Nucleus accumbens (tissue), 56 donors: ENCODE results near the gene C1QB.

Experiments
- DNase-seq, 56 donors: peaks; one replicate each; lab custom pipeline; 2025; lab: John Stamatoyannopoulos, UW

Gene C1QB

DNA sequence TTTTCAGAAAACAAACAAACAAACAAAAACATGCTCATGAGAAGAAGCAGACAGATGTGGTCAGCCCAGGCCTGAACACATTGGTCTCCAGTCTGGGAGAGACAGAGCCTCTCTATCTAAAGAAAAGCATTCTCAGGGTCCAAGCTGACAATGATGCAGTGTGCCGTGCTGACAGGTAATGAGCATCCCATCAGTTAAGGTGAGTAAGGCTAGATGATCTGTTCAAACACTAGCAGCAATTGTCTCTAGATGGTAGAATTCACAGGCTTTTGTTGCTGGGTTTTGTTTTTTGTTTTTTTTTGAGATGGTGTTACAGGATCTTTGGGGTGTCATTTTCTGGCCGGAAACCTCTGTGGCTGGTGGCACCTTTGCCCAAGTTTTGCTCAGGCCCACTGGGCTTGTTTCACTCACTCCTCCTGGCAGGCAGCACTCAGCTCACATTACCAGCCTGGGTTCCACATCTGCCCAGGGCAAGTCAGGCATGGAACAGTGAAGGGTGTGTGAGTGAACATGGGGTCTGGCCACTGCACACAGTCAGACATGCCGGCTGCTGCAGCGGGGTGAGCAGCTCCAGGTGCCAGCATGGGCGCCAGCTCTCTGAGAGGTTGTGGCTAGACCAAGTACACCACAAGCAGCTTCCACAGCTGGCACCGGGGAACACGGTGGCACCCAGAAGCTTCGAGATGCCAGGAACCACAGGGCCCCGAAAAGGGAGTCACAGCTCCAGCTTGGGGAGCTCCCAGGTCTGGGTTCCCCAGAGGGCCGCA, 19.2 kb upstream of the C1QB start:
- no peak for DNase-seq

DNA sequence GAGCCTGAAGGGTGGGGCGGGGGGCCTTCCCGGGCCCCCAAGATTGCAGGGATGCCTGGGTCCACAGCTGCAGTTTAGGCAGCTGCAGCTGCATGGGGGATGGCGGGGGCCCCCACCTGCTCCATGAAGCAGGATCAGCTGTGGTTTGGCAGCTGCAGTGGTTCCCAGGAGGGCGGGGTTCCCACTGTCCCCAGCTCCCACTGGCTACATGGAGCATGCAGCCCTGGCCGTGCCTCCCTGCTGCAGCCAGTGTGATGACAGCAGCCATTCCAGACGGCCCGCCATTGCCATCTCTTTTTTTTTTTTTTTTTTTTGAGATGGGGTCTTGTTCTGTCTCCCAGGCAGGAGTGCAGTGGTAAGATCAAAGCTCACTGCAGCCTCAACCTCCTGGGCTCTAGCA, 17.6 kb upstream of the C1QB start:
- no peak for DNase-seq

DNA sequence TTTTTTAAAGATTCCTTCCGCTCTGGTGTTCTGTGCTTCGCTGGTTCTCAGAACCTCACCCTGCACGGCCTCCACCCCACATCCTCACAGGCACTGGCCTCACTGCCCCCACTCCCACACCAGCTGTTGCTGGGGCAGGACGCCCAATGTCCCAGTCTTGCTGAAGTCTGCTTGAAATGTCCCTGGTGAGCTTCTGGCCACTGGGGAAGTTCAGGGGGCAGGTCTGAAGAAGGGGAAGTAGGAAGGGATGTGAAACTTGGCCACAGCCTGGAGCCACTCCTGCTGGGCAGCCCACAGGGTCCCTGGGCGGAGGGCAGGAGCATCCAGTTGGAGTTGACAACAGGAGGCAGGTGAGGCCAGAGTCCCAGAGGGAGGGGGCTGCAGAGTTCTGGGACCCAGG, 16.7 kb upstream of the C1QB start, which contains the start of gene C1QA:
C1QA (plus strand) TSS at position 276 of the 400 bp plus-strand sequence. CDS start 989 bp downstream, outside the sequence.
- DNase-seq, result peak in 34 of 56 donors; percentile 2 to 61 (median 22)

DNA sequence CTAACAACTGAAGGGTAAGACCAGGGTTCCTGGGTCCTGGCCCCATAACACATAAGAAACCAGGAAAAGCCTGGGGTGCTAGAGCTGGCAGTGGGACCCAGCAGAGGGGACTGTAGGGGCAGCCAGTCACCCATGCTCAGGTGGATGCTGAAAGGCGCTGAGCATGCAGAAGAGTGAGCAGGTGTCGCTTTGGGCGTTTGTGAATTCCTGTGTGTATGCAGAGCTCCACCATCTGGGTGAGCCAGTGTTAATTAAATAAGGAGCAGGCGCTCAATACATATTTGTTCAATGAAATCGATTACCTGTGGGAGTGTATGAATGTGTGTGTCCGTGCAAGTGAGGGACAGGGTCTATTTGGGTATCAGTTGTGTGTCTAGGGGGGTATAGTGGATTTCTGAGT, 16.1 kb upstream of the C1QB start:
- DNase-seq, result no peak

DNA sequence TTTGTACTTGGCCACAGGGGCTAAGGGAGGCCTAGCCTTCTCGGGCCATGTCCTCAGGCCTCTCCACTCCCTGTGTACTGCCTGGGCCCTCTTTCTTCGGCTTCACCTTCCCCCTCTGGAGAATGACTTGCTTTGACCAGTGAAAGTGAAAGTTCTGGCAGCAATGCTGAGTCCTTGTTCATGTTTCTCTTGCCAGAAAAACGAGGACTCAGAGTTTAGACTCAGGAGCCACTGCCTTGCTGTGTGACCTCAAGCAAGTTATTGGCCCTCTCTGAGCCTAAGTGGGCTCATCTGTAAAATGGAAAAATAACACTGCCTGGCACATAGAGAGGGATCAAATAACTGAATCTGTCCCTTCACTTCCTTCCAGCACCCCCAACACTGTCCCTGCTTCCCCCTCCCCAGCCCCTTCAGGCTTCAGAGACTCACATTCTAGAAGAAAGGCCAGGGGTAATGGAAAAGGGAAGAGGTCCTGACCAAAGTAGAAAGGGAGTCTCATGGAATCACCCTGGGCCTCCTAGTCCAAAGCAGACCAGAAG, 15.1 kb upstream of the C1QB start:
- DNase-seq, result no peak

DNA sequence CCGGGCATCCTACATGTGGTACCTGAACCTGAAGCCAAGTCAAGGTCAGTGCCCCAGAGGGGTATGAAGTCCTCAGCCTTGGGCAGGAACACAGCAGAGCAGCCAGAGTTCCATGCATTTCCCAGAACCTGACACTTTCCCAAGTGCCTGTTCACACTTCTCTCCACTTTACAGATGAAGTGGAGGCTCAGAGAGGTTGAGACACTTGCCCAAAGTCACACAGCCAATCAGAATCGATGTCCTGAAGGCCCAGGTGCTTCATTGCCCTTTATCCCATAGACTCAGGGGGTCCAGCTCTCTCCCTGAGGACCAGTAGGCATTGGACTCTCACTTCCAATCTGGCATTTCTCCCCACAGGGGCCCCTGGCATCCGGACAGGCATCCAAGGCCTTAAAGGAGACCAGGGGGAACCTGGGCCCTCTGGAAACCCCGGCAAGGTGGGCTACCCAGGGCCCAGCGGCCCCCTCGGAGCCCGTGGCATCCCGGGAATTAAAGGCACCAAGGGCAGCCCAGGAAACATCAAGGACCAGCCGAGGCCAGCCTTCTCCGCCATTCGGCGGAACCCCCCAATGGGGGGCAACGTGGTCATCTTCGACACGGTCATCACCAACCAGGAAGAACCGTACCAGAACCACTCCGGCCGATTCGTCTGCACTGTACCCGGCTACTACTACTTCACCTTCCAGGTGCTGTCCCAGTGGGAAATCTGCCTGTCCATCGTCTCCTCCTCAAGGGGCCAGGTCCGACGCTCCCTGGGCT, 14.4 kb upstream of the C1QB start:
- no peak for DNase-seq

DNA sequence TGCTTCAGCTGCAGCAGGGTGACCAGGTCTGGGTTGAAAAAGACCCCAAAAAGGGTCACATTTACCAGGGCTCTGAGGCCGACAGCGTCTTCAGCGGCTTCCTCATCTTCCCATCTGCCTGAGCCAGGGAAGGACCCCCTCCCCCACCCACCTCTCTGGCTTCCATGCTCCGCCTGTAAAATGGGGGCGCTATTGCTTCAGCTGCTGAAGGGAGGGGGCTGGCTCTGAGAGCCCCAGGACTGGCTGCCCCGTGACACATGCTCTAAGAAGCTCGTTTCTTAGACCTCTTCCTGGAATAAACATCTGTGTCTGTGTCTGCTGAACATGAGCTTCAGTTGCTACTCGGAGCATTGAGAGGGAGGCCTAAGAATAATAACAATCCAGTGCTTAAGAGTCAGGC, 13.8 kb upstream of the C1QB start:
- no peak for DNase-seq

DNA sequence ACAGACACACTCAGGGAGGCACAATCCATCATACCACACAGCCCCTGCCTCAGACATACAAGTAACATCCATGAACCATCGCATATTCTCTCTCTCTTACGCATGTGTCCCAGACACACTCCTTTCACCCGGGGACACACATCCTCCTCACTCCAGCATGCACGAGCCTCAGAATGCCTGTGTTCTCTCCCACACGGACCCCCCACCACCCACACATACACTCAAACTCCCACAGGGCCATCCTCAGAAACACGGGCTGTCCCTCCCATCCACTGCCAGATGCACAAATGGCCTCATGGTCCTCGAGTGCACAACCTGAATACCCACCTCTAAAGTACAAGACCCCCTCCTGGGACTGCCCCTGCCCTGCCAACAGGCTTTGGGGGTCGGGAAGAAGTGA, 11.8 kb upstream of the C1QB start:
- no peak for DNase-seq

DNA sequence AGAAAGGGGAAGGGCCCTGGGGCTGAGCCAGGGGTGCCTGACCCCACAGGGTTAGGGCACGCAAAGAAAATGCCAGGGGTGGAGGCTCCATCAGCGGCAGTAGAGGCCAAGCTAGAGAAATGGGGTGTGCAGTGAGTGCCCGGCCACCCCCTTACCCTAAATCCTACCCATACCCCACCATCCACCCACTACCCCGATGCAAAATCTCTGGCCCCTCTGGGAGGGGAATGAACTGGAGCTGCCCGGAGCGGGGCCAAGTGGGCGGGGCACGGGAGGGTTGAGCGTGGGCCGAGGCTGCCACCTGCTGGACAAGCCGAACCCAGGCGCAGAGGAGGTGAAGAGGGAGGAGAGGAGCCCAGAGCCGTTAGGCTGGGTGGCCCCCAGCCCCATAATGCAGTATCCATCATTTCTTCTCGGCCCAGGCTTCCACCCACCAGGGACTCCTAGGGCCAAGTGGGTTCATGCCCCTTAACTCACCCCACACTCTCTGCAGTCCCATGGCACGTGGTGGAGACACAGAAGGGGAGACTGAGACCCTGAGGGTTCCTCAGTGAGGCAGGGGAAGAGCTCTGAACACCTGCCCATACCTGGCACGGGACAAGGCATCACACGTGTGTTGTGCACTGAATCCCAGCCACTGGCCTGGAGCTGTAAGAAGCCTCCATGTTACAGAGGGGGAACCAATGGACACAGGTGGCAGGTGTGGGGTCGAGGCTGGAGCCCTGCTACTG, 11.0 kb upstream of the C1QB start:
- DNase-seq, result peak in 52 of 56 donors; percentile 7 to 86 (median 48)

DNA sequence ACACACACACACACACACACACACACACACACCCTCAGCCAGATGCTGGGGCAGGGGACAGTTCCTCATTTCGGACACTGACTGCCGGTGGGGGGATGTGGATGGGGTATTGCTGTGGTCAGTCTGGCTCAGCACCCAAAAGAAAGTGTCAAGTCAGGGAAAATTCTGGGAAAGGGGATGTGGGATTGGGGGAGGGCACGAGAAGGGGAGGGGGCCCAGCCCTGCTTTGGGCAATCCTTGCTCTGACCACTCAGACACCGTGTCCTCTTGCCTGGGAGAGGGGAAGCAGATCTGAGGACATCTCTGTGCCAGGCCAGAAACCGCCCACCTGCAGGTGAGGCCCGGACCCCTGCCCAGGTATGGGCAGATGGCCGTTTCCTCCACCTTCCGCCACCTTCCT, 9.7 kb upstream of the C1QB start, which contains the start of gene C1QC:
C1QC (plus strand) TSS at position 253 of the 400 bp plus-strand sequence. CDS start 391 bp downstream, outside the sequence.
- peak in 19 of 56 donors; percentile 5 to 43 (median 19) for DNase-seq

DNA sequence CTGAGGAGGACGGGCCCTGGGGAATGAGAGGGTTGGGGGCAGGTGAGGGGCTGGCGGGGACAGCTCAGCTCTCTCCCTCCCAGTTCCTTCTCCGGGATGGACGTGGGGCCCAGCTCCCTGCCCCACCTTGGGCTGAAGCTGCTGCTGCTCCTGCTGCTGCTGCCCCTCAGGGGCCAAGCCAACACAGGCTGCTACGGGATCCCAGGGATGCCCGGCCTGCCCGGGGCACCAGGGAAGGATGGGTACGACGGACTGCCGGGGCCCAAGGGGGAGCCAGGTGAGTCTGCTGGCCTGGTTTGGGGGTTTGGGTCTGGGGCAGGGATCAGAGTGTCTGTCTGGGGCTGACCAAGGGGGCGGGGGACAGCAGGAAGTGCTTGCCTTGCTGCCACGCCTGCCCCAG, 9.1 kb upstream of the C1QB start:
- no peak for DNase-seq

DNA sequence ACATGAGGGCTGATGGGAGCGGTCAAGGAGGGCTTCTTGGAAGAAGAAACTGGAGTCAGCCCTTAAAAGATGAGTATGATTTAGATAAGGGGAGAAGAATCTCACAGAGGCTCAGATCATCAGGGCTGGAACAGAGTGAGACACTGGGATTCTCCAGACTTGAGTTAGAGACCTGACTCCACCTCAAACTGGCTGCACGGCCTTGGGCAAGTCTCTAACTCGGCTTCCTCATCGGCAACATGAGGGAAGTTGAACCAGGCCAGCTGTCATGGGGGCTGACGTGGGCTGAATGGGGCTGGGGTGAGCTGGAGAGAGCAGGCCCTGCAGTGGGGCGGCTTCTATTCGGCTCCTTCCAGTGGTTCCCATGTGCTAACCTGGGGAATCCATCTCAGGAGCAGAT, 7.1 kb upstream of the C1QB start:
- no peak for DNase-seq

DNA sequence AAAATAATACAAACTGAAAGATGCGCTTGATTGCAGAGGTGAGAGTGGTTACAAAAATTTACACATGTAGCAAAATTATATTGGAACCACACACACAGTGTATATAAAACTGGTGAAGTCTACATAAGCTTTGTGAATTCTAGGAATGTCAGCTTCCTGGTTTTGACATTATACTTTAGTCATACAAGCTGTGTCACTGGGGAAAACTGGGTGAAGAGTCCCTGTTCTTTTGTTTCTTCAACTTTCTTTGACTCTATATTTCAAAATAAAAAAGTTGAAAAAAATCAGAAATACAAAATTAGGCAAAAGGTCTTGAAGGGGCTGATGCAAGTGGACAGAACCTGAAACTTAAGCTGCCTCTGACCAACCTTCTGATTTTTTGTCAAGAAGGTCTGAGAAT, 6.7 kb upstream of the C1QB start:
- no peak for DNase-seq

DNA sequence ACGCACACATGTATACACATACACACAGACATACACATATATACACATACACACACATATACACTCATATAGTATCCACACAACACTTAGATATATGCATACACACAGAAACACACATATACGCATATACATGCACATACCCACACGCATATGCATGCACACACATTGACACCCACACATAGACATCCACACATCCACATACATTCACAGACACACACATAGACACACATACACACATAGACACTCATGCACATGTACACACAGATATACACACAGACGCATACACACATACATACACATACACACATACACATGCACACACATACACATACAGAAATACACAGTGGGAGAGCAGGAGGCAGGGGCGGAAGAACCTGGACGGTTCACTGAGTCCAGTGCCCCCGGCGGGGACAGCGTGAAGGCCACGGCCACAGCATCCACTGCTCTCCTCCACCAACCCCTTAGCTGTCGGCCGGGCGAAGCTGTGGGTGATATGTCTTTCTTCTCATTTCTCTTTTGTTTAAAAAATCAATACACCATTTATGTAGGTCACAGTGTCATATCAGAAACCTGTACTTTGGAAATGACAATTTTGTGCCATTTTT, 2.8 kb upstream of the C1QB start:
- DNase-seq, result no peak

DNA sequence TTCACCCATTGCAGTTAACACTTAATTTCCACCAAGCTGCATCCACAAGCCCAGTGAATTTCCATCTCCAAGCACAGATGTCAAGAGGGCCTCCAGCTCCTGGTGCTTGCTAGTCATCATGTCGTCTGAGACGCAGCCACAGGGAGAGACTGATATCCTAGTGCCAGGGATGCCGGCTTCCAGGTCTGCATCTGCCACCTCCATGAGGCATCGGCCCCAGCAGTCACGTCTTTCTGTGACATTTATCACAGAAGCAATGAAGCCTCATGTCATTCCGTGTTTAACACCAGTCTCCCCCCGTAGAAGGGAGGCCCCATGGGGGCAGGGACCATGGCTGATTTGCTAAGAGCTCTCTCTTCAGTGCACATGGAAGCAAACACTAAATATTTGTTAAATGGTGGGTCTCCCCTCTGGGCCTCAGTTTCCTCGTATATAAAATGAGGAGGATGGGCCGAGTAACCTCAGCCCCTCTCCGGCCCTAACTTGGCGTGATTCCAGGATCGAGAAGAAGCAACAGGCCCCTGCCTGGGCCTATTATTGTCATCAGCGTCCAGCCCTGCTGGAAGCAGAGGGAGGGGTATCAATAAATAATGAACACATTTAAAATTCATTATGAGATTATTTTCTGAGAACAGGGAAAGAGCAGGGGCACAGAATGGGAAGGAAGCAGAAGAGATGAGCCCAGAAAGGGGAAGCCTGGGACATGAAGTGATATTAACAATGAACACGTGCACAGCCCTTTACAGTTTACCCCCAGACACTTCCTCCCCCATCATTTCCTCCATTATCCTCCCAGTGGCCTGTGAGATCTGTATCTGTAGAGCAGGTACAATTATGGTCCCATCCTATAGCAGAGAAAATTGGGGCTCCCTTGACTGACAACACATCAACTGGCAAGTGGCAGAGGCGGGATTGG, 837 bp upstream of the C1QB start:
- DNase-seq, result no peak

DNA sequence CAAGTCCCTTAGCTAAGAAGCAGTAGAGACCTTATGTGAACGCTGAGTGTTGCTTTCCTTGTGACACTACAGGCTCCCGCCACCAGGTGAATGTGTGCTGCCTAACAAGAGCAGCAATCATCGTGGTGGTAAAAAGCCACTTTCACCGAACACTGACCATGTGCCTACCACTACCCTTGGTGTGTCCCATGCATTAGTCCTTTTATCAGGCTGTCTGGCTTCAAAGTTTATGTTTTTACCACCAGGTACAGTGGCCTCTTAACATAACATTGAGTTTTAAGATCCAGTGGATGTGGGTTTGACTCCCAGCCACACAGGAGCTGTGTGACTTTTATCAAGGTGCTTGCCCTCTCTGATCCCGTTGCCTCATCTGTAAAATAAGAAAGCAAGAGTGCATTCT, 1.7 kb downstream of the C1QB start:
- no peak for DNase-seq

DNA sequence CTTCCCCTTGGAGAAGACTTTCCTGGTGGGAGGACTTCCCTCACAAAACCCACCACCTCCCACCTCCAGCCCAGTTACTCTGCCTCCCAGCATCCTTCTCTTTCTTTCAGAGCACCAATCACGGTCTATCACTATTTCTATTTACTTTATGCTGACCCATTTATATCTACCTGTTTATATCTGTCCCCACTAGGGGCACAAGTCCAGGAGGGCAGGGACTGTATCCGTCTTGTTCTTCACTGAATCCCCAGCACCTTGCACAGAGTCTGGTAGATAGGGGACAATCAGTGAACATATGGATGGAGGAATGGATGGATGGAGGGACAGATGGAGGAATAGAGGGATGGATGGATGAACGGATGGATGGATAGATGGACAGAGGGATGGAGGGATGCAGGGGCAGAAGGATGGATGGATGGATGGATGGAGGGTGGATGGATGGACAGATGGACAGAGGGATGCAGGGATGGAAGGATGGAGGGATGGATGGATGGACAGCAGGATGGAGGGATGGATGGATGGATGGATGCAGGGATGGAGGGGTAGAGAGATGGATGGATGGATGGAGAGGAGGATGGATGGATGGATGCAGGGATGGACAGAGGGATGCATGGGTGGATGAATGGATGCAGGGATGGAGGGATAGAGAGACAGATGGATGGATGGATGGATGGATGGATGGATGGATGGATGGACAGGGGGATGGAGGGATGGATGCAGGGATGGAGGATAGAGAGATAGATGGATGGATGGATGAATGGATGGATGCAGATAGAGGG, 5.5 kb downstream of the C1QB start:
- DNase-seq, result no peak

DNA sequence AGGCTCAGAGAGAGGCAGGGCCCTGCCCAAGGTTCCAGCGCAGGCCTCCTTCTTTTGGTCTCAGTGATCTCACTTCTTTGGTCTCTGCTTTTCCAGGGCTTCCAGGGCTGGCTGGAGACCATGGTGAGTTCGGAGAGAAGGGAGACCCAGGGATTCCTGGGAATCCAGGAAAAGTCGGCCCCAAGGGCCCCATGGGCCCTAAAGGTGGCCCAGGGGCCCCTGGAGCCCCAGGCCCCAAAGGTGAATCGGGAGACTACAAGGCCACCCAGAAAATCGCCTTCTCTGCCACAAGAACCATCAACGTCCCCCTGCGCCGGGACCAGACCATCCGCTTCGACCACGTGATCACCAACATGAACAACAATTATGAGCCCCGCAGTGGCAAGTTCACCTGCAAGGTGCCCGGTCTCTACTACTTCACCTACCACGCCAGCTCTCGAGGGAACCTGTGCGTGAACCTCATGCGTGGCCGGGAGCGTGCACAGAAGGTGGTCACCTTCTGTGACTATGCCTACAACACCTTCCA, 7.7 kb downstream of the C1QB start:
- DNase-seq, result no peak
